HUES48 (cell line): ENCODE measurements around the gene TCEA2.

Experiments used
- H3K27ac ChIP-seq: one replicate; pipeline ENCODE4 v1.7.0; 2013; ENCODE audit warnings: low read depth, low read length, inconsistent platforms
- H3K27me3 ChIP-seq: 2 replicates; pipeline ENCODE4 v1.6.1; 2013; ENCODE audit warnings: mild to moderate bottlenecking, low read length; ENCODE audit not compliant: control insufficient read depth, insufficient read depth
- H3K36me3 ChIP-seq: 2 replicates; pipeline ENCODE4 v1.6.1; 2013; ENCODE audit warnings: low read length; ENCODE audit not compliant: control insufficient read depth, insufficient read depth
- H3K4me1 ChIP-seq: 2 replicates; pipeline ENCODE4 v1.6.1; 2013; ENCODE audit warnings: mild to moderate bottlenecking, low read length; ENCODE audit not compliant: control insufficient read depth, insufficient read depth
- H3K4me3 ChIP-seq: 2 replicates; pipeline ENCODE4 v1.5.1; 2013; ENCODE audit warnings: mild to moderate bottlenecking, low read depth, low read length
- H3K9ac ChIP-seq: 2 replicates; pipeline ENCODE4 v1.6.1; 2013; ENCODE audit warnings: mild to moderate bottlenecking, low read depth, low read length, moderate library complexity
- H3K9me3 ChIP-seq: 2 replicates; pipeline ENCODE4 v1.6.1; 2013; ENCODE audit warnings: low read length; ENCODE audit not compliant: control insufficient read depth, insufficient read depth

TCEA2 gene

DNA sequence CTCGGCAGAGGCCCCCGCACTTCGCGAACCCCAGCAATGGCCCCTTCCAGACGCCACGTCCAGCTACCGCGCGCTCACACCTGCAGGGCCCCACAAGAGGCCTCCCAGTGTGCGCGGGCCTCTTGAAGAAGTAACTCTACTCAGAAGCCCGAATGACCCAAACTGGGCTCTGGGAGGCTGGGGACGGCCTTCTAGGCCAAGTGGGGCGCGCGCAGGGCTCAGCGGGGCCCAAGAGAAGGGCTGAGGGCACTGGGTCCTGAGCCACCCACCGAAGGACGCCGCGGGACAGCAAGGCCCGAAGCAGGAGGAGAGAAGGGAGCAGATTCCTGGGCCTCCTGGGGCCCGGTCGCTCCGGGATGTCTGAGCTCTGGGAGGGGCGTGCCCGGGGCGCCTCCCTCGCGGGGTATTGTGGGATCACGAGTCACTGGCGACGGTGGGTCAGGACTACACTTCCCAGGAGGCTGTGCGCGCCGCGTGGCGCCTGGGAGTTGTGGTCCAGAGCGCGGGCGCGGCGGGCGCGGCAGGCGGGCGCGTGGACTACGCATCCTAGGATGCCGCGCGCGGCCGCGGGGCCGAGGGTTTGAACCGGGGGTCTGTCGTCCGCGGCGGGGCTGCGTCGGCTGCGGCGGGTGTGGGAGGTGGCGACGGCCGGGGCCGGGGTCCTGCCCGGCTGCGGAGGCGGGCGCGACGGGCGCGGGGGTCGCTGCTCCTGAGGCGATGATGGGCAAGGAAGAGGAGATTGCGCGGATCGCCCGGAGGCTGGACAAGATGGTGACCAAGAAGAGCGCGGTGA is at the start of gene TCEA2:
TCEA2 (plus strand) TSS at position 603 of the 793 bp plus-strand sequence; CDS start at position 718, 115 bp downstream.
- Histone ChIP-seq H3K4me3 (peak within 1 kb of the TSS; percentile 85), H3K9ac (peak within 1 kb of the TSS; percentile 35), H3K4me1 (peaks cover 13% of the 10 kb centered on the region; the same call in 1 of the 2 replicates), H3K9me3 (no peaks in the 10 kb centered on the region), H3K27me3 (no peaks in the 10 kb centered on the region), H3K36me3 (no peaks in the 10 kb centered on the region), H3K27ac (no peak within 1 kb of the TSS)

DNA sequence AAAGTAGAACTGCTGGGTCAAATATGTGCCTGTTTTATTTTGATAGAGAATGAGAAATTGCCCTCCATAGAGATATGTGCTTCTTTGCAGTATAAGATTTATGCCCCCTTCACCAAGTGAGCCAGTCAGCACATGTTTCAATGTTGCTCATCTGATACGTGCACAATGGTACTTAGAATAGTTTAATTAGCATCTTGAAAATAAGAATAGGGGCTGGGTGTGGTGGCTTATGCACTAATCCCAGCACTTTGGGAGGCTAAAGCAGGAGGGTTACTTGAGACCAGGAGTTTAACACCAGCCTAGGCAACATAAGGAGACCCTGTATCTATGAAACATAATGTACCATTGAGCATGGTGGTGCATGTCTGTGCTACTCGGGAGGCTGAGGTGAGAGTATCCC is 47.4 kb upstream of the TCEA2 start:
- no peaks in the 10 kb centered on the region for H3K27me3 ChIP-seq
- peaks cover 71% of the 10 kb centered on the region for H3K36me3 ChIP-seq
- H3K27ac ChIP-seq = no peak overlapping the region
- H3K4me3 ChIP-seq = no peak overlapping the region
- no peak overlapping the region for H3K9ac ChIP-seq
- no peaks in the 10 kb centered on the region for H3K9me3 ChIP-seq
- no peaks in the 10 kb centered on the region for H3K4me1 ChIP-seq

DNA sequence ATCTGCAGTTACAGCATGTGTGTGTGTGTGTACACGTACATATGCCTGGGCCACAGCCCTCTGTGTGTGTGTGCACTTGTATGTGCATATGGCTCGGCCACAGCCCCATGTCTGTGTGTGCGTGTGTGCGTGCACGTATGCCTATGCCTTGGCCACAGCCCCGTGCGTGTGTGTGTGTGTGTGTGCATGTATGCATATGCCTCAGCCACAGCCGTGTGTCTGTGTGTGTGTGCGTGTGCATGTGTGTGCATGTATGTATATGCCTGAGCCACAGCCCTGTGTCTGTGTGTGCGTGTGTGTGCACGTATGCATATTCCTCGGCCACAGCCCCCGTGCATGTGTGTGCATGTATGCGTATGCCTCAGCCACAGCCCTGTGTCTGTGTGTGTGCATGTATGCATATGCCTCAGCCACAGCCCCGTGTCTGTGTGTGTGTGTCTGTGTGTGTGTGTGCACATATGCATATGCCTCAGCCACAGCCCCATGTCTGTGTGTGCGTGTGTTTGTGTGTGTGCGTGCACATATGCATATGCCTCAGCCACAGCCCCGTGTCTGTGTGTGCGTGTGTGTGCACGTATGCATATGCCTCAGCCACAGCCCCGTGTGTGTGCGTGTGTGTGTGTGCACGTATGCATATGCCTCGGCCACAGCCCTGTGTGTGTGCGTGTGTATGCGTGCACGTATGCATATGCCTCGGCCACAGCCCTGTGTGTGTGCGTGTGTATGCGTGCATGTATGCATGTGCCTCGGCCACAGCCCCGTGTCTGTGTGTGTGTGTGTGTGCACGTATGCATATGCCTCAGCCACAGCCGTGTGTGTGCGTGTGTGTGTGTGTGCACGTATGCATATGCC is 41.6 kb upstream of the TCEA2 start:
- Histone ChIP-seq H3K9ac (no peak overlapping the region), H3K36me3 (peaks cover 82% of the 10 kb centered on the region), H3K4me3 (no peak overlapping the region)

GRCh38 chr20:64022671-64023360 is 40.2 kb upstream of the TCEA2 start:
- Histone ChIP-seq H3K4me3 (no peak overlapping the region), H3K9ac (no peak overlapping the region), H3K9me3 (no peaks in the 10 kb centered on the region), H3K27ac (no peak overlapping the region), H3K4me1 (no peaks in the 10 kb centered on the region), H3K27me3 (no peaks in the 10 kb centered on the region), H3K36me3 (peaks cover 87% of the 10 kb centered on the region)

More for the DNA sequence above, 41.6 kb upstream of the TCEA2 start:
- Histone ChIP-seq H3K4me1 (no peaks in the 10 kb centered on the region), H3K27ac (no peak overlapping the region), H3K9me3 (no peaks in the 10 kb centered on the region), H3K27me3 (no peaks in the 10 kb centered on the region)

DNA sequence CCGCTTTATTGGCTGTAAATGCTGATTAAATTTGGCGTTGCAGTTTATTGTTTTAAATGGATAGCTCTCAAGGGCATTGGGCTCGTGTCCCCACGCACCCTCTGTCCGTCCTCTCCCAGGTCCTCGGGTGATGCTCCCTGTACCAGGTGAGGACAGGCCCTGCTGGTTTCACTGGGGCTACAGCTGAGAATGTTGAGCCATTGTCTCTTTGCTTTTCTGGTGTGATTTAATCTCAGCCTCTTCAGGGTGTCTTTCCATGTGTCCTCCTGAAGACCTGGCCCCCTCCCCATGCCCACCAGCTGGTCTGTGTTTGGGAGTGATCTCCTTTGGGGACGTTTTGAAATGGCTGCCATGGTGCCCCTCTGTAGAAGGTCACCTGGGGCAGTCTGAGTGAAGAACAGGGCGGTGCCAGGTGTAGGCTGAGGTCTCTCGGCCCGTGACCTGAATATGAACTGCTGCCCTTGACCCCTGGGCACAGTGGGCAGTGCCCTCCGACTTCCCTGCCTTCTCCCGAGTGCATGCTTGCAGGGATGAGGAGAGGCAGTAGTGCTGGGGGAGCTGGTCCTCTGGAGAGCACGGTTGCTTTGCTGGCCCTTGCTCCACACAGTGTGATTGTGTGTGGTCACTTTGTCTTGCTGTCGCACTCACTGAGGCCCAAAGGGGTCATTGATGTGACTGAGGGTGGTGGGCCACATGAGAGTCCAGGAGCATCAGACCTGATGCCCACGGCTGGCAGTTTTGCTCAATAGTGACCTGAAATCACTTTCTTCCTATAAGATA is 39.4 kb upstream of the TCEA2 start:
- no peaks in the 10 kb centered on the region for H3K9me3 ChIP-seq
- H3K9ac ChIP-seq = no peak overlapping the region
- peaks cover 88% of the 10 kb centered on the region for H3K36me3 ChIP-seq
- no peak overlapping the region for H3K4me3 ChIP-seq
- no peak overlapping the region for H3K27ac ChIP-seq
- no peaks in the 10 kb centered on the region for H3K27me3 ChIP-seq
- H3K4me1 ChIP-seq = no peaks in the 10 kb centered on the region

- Histone ChIP-seq H3K9me3 (no peaks in the 10 kb centered on the region), H3K27me3 (no peaks in the 10 kb centered on the region), H3K4me3 (no peak overlapping the region), H3K27ac (no peak overlapping the region), H3K4me1 (no peaks in the 10 kb centered on the region), H3K36me3 (peaks cover 89% of the 10 kb centered on the region), H3K9ac (no peak overlapping the region)
Observed at GRCh38 chr20:64024141-64024990, 38.6 kb upstream of the TCEA2 start.

DNA sequence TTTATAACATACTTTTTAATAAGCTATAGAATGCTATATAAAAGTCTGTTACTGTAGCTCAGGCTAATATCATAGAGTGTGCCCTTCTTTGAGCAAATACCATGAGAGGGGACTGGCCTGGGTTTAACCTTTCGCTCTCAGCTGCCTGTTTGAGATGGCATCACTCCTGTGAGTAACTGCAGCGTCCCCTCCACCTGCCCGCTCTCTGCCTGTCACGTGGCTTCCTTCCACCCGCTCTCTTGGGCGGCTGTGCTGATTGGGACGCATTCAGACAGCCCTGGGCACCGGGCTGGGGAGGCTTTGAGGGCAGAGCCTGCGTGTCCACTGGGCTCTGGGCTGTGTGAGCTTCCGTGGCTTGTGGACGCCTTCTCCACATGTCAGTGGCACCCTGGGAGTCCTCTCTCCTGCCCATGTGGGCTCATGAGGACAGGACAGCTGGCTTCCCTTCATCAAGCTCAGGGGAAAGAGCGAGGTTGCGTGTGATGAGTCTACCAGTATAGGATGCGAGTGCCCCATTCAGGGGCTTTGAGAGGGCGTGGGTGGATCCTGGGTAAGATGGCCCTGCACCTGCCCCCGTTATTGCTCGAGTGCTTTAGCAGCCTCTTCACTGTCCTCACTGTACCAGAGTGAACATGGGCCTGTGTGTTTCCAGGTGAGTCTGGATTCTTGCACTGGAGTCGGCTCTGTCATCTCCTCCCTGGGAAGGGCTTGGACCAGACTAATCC is 37.7 kb upstream of the TCEA2 start:
- Histone ChIP-seq H3K27ac (no peak overlapping the region), H3K4me1 (no peaks in the 10 kb centered on the region), H3K27me3 (no peaks in the 10 kb centered on the region), H3K4me3 (no peak overlapping the region), H3K9me3 (no peaks in the 10 kb centered on the region), H3K9ac (no peak overlapping the region), H3K36me3 (peaks cover 92% of the 10 kb centered on the region)

DNA sequence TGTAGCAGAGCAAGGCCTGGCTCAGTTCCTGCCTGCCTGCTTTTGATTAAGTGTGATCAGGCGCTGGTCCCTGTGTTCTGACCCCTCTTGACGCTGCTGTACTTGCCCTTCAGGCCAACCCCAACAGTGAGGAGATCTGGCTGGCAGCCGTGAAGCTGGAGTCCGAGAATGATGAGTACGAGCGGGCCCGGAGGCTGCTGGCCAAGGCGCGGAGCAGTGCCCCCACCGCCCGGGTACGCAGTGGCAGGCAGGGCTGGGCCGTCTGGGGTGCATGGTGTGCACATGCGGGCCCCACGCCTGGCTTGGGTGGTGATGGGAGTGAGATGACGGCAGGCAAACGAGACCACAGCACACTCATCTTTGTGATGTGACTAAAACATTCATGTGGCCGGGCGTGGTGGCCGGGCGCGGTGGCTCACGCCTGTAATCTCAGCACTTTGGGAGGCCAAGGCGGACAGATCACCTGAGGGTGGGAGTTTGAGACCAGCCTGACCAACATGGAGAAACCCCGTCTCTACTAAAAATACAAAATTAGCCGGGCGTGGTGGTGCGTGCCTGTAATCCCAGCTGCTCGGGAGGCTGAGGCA is 37.1 kb upstream of the TCEA2 start:
- H3K36me3 ChIP-seq = peaks cover 97% of the 10 kb centered on the region
- no peaks in the 10 kb centered on the region for H3K27me3 ChIP-seq
- no peak overlapping the region for H3K27ac ChIP-seq
- no peaks in the 10 kb centered on the region for H3K4me1 ChIP-seq
- no peaks in the 10 kb centered on the region for H3K9me3 ChIP-seq
- H3K9ac ChIP-seq = no peak overlapping the region
- no peak overlapping the region for H3K4me3 ChIP-seq

- Histone ChIP-seq H3K36me3 (peaks cover 96% of the 10 kb centered on the region), H3K4me1 (no peaks in the 10 kb centered on the region), H3K9me3 (no peaks in the 10 kb centered on the region), H3K27me3 (no peaks in the 10 kb centered on the region), H3K27ac (no peak overlapping the region), H3K4me3 (no peak overlapping the region), H3K9ac (no peak overlapping the region)
Observed at GRCh38 chr20:64027981-64028685, 34.9 kb upstream of the TCEA2 start.
